AG09309 (cell line): Measurements from ENCODE around the gene COL11A2.

Source experiments
- DNase-seq: peaks from one replicate; pipeline ENCODE4 v3.0.0-alpha.2; 2010; ENCODE audit warnings: low read depth
- H3K4me3 ChIP-seq: 2 replicates; pipeline ENCODE4 v1.5.1; 2011; ENCODE audit warnings: mild to moderate bottlenecking, low read depth, low read length, moderate library complexity; ENCODE audit not compliant: control insufficient read depth
- TF ChIP-seq, protein P1 (sequence below): IDR thresholded peaks from 2 replicates; pipeline ENCODE4 v1.5.1; 2011; ENCODE audit warnings: mild to moderate bottlenecking, low read depth, low read length, inconsistent platforms; ENCODE audit not compliant: insufficient read depth, control insufficient read depth; ENCODE audit errors: missing control alignments

Gene COL11A2

DNA sequence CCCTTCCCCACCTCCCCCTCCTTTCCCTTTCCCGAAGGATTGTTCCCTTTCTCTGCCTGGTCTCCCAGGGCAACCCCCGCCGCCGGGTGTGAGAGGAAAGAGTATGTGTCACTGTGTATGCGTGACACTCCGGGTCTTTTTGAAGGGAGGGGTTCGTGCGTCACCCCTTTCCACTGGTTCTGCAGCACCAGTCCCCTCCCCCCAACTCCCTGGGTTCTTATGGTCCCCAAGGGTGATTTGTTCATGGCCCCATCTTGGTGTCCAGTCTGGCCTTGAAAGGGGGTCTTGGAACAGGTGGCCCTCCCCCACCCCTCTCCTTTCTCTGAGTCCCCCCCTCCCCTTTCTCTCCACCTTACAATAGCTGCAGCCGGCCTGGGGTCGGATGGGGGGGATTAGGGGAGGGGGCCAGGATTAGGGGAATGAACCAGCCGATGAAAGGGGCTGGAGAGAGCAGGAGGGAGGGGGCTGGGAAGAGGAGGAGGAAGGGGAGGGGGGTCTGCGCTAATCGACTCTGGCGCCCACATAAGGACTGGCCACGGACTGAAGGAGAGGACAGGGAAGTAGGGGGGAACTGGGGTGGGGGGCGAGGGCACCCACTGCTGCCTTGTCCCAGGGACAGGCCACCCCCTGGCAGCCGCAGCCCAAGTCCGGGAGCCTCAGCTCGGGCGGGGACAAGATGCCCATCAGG lies 14.7 kb upstream of the COL11A2 start:
- TF ChIP-seq, protein P1, sequence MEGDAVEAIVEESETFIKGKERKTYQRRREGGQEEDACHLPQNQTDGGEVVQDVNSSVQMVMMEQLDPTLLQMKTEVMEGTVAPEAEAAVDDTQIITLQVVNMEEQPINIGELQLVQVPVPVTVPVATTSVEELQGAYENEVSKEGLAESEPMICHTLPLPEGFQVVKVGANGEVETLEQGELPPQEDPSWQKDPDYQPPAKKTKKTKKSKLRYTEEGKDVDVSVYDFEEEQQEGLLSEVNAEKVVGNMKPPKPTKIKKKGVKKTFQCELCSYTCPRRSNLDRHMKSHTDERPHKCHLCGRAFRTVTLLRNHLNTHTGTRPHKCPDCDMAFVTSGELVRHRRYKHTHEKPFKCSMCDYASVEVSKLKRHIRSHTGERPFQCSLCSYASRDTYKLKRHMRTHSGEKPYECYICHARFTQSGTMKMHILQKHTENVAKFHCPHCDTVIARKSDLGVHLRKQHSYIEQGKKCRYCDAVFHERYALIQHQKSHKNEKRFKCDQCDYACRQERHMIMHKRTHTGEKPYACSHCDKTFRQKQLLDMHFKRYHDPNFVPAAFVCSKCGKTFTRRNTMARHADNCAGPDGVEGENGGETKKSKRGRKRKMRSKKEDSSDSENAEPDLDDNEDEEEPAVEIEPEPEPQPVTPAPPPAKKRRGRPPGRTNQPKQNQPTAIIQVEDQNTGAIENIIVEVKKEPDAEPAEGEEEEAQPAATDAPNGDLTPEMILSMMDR = no peak
- DNase-seq = no peak
- H3K4me3 ChIP-seq = peak overlapping the region; percentile 56

DNA sequence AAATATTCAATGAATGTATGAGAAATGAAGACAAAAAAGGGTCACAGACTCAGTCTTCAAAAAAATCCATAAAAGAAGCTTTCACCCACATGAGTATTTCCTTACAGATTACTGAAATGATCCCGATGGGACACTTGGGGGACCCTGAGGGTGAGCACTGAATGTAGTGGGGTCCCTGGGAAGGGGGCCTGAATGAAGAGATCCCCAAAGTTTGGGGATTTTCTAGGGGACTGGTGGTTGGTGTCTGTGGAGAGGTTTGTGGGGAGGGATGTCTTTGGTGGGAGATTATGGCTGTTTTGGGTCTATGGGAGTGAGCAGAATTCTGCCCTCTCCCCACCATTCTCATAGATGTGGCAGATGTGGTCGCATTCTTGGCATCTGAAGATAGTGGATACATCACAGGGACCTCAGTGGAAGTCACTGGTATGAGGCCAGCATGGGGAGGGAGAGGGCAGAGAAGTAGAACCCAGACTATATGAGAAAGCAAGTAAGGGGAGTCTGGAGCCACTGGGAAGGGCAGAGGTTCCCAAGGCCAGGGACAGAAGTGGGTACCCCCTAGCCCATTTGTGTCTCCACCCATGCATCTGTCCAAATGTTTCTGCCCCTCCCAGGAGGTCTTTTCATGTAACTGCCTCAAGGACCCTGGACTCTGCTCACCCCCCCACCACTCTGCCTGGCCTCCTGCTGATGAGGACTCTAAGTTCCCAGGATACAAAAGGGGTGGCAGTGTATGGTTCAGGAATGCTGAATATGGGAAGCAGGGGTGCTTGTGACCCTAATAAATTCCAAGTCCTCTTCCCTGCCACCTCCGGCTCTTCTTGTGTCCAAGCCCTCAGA lies 14.0 kb upstream of the COL11A2 start:
- H3K4me3 ChIP-seq = no peak overlapping the region
- DNase-seq = no peak
- TF ChIP-seq, protein P1 = no peak

DNA sequence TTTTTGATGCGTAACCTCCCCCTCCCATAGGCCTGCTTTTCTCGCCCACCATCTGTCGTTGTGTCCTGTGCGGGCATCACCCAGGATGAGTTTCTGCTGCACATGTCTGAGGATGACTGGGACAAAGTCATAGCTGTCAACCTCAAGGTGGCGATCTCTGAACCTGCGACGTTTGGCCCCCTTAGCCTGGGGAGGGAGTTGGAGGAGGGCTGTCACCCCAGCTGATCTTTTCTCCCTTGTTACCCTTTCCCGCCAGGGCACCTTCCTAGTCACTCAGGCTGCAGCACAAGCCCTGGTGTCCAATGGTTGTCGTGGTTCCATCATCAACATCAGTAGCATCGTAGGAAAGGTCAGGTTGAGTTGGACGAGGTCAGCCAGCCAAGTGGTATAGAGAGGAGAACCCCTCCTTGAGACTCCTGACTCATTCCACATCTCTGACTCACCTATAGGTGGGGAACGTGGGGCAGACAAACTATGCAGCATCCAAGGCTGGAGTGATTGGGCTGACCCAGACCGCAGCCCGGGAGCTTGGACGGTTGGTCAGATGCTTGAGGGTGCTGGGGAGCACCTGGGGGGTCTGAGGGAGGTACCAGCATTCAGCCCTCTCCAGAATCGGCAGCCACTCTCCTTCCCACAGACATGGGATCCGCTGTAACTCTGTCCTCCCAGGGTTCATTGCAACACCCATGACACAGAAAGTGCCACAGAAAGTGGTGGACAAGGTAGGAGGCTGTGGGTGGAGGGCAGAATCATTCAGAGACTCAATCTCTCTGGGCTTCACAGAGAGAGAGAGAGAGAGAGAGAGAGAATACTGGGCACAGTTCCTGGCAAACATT lies 13.1 kb upstream of the COL11A2 start:
- H3K4me3 ChIP-seq = no peak overlapping the region
- TF ChIP-seq, protein P1 = no peak
- DNase-seq = no peak

DNA sequence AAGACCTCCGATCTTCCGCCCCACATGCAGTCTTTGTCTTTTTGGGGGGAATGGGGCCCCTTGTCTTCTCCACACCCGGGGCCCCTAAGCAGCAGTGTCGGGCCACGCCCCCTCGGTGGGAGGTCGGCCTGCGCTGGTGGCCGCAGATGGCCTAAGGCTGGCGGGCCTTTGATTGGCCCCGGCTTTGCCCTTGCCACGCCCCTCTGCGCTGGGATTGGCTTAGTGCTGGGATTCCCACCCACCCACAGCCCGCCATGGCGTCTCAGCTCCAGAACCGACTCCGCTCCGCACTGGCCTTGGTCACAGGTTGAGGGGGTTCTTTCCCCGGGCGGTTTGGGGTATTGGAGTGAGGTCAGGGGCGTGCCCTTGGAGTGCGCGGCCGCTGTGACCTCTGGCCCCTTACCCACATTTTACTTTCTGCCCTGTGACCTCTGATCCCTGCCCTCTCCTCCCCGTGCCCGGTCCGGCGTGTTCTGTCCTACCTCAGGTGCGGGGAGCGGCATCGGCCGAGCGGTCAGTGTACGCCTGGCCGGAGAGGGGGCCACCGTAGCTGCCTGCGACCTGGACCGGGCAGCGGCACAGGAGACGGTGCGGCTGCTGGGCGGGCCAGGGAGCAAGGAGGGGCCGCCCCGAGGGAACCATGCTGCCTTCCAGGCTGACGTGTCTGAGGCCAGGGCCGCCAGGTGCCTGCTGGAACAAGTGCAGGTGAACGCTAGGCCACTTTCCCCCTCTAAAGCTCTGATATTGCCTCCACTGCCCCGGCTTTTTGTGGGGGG lies 12.3 kb upstream of the COL11A2 start, which contains the start of gene HSD17B8:
HSD17B8 (plus strand) TSS at position 241 of the 776 bp plus-strand sequence; CDS start at position 255, 14 bp downstream.
- TF ChIP-seq, protein P1 = no peak
- DNase-seq = peak; percentile 45
- peak within 1 kb of the TSS; percentile 51 for H3K4me3 ChIP-seq

DNA sequence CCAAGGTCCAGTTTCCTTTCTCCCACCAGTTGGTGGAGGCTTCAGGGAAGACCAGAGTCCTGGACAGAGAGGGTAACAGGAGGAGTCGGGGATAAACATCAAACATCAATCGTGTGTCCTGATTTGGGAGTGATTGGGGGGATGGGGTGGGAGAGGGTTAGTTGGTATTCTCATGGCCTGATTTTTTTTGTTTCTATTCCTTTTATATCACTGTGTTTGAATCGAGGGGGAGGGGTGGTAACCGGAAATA lies 11.8 kb upstream of the COL11A2 start:
- DNase-seq = no peak
- no peak overlapping the region; the same call in 1 of the 2 replicates for H3K4me3 ChIP-seq
- TF ChIP-seq, protein P1 = no peak
